Activated CD4-positive, alpha-beta T cell treated with anti-CD3 and anti-CD28 coated beads, Interleukin-2, Interleukin-6, amounts not matched to agents 100 ng/mL and 50 ng/mL, durations not matched to agents 16 hours and 8 hours (primary cell): Measurements from ENCODE around the gene ARGLU1.

ENCODE experiments used
- DNase-seq: peaks from one replicate; pipeline ENCODE4 v3.0.0-alpha.2; 2020

ARGLU1 gene

GRCh38 chr13:106498158-106498557, 69.8 kb downstream of the ARGLU1 start:
- DNase-seq, result no peak

GRCh38 chr13:106497079-106497478, 70.9 kb downstream of the ARGLU1 start:
- DNase-seq, result no peak

DNA sequence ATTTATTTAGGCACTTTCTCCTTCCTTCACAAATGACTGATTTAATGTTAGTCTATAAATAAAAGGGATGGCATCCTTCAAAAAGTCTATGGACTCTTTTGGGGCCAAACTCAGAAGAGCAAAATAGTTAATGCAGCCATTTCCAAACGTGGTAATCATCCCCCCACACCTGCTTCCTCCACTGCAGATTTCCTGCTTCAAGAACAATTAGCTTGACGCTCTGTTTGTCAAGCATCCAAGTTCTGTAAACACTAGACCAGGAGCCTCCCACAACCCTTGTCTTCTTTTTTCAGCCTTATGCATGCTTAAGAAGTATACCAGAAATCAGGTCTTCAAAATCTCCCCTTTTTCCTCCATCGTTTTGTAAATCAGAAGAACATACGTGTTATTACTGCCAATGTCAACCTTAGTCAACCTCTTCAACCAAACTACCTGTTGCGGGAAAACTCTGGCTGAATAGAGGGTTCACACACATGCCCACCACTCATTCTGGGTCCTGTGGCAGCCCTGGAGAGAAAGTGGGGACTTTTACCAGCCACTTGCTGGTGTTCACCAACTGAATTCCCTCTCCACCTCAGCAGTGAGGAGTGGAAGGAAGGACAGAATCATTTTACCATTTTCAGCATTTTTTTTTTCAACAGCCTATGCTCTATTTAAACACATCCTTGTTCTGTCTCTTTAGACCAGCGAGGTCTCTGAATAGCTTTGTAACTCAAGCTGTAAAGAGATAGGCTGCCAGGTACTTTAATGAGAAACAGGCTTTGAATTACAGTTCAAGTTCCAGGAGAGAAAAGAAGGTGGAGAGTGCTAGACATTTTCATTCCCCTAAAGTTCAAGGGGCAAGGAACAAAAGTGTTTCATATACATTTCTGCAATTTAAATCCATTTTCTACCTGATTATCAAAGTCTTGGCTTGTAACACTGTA, 71.6 kb downstream of the ARGLU1 start:
- no peak for DNase-seq

GRCh38 chr13:106494936-106495335, 73.0 kb downstream of the ARGLU1 start:
- DNase-seq, result no peak

DNA sequence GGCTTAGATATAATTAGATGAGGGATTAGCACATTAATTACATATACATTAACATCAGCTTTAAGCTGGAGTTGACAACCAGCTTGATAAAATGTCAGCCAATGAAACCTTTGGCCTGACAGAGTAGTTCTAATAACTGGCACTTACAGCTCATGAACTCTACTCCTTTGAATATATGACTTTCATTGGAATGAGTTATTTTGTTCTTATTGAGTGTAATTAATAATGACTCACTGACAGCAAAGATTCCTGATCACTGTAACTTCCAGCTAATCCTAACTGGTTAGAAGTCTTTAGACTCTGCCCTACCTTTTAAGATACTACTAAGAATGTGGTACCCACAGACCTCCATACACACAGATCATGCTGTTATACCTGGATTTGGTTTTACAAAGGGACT, 73.4 kb downstream of the ARGLU1 start:
- DNase-seq, result no peak

GRCh38 chr13:106493533-106494220, 74.3 kb downstream of the ARGLU1 start:
- peak; percentile 2 for DNase-seq

- no peak for DNase-seq
Measured at GRCh38 chr13:106492588-106493475, 75.1 kb downstream of the ARGLU1 start.

DNA sequence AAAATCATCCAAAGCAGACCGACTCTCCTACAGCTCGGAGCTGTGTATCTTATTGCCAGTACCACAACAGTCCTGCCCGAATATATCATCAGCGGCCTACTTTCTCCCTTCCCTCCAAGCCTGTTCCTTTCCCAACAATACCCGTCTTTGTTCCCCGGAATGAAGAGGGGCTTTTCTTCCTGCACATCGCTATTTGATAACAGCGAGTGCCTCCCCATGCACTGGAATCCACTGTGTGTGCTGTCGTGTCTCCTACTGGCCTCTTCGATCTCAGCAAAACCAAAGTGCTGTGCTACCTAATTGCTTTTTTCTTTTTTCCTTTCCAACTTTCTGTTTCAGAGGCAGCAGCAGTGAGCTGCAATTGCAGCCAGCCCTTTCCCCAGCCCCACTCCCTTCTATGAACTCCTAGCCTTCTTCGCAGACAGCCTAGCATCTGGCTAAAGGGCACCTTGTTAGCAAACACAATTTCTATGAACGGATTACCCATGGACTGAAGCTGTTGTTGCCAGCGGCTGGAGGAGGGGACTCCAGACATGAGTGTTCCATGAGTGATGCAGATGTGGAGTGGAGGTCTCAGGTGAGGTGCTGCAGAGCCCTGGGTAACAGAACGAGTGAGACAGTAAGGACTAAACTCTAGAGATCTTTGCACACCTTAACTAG, 75.9 kb downstream of the ARGLU1 start:
- DNase-seq, result no peak
